ENCODE measurements around the gene LBH.
"Not testable (repeated sequence)": the region's sequence is repeated elsewhere in the genome, so short reads cannot be mapped to it uniquely, and the experiment has no call there.

LBH gene

DNA sequence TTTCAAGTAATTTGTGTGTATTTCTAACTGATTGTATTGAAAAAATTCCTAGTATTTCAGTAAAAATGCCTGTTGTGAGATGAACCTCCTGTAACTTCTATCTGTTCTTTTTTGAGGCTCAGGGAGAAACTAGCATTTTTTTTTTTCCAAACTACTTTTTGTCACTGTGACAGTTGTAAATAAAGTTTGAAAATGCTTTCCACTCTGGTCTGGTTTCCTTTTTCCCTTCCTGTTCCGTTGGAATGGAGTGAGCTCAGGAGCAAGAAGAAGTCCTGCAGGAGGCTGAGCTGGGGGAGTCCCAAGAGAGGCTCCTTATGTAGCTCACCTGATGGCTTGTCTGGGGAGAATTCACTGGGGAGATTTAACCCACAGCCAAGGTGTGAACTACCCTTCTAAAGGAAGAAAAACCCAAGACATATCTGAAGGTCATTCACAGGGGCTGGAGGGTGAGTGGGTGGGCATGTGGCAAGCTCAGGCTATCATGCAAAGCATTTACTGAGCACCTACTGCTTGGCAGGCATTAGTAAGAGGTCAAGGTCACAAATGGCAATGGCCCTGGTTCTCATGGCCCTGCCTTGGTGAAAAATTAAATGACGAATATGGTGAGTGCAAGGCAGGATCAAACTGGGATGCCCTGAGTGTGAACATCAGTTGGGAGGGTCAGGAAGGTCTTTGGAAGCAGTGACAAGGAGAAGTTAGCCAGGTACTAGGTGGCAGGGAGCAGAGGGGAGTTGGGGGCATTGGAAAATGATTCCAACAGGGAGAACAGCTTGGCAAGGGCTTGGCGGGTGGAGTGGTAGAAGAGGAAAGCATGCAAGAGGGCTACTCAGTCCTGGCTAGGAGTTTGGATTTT is 28.7 kb downstream of the LBH start:
- no peak for DNase-seq

DNA sequence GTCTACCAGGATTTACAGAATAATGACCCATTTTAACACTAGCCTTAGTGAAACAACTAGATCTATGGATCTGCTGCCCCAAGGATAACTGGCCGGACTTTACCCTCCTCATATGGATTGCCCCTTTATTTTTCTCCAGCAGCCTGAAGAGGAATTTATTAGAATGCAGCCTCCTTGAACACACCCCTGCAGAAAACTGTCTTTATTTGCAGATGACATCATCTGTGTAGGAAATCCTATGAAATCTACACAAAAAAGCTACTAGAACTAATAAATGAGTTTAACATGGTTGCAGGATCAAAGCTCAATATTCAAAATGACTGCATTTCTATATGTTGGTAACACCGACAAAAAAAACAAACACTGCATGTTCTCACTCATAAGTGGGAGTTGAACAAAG is 29.6 kb downstream of the LBH start:
- DNase-seq: no peak

DNA sequence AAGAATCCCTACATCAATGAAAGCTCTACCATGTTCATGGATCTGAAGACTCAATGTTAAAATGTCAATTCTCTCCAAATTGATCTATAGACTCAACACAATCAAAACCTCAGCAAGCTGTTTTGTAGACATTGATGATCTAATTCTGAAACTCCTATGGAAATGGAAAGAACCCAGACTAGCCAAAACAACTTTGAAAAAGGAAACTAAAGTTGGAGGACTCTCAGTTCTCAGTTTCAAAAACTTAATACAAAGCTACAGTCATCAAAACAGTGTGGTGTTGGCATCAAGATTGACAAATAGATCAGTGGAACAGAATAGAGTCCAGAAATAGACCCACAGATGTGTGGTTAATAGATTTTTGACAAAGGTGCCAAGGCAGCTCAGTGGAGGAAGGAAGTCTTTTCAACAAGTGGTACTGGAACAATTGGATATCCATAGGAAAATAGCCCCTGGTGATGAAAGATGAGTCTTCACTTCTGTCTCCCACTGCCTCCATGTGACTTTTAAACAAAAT is 30.4 kb downstream of the LBH start:
- no peak for DNase-seq

DNA sequence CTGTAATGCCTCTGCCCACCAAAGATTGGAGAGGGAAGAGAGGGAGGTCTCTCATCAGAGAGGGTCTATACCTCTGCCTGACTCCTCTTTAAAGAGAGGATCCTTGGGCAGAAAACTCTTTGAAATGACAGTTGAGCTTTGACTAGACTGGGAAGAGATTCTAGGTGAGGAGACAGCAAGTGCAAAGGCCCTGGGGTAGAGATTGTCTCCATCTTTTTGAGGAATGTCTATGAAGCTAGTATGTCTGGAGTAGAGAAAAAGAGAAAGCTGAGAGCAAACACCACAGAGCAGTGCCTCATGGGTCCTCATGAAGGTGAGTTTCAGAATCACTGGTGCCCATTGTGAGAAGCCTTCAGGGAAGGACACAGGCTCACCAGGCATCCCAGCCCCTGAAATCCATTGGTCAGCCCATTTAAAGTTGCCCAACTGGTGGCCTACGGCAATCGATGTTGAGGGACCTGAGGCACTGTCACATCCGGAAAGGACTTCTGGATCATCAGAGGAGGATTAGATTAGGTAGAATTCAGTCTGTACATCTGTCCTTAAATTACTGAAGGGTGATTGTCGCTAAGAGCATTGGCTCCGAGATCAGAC is 31.5 kb downstream of the LBH start:
- DNase-seq: no peak

DNA sequence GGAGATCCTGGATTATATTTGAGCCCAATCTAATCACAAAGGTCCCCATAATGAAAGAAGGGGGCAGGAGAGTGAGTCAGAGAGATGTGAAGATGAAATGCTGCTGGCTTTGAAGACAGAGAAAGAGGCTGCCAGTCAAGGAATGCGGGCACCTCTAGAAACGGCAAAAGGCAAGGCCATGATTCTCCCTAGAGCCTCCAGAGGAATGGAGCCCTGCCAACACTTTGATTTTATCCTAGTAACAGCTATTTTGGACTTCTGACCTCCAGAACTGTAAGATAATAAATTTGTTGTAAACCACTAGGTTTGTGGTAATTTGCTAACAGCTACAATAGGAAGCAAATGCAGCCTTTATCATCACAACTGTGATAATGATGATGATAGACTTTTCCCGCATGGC is 32.9 kb downstream of the LBH start:
- DNase-seq: no peak

DNA sequence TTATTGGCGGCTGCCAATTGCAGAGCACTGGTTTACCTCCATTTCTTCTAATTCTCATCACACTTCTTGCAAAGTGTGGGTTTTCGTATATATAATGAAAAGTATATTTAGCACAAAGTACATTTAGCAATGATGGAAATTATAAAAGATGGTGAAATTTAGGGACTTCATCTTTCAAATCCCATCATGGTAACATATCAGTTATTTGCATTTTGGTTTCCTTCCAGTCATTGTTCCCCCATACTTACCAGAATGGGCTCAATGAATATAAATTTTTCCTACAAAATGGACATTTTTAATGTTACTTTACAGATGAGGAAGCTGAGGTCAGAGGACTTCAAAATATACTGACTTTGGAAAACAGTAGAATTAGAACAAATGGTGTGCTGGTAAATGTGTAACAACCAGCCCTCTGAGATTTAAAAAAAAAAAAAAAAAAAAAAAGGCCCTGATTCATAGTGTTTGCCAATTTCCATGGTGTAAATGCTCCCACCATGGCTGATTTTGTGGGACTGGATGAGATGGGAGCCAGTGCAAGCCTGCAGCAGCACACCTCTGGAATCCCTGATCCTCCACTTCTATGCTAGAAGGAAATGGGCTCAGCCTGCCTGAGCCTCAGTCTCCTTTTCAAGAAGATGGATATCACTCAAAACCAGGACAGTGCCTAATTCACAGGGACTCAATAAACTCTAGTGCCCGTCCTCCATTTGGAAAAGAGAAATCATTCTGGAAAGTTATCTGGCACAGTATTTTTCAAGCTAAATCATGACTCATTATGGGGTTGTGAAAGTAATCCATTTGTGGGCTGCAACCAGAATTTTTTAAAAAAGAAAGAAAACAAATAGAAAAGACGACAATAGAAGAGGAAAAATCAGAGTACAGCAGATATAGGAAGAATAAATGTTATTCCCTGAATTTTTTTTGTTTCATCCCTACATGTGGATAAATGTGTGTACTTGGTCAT is 34.0 kb downstream of the LBH start:
- DNase-seq: no peak

DNA sequence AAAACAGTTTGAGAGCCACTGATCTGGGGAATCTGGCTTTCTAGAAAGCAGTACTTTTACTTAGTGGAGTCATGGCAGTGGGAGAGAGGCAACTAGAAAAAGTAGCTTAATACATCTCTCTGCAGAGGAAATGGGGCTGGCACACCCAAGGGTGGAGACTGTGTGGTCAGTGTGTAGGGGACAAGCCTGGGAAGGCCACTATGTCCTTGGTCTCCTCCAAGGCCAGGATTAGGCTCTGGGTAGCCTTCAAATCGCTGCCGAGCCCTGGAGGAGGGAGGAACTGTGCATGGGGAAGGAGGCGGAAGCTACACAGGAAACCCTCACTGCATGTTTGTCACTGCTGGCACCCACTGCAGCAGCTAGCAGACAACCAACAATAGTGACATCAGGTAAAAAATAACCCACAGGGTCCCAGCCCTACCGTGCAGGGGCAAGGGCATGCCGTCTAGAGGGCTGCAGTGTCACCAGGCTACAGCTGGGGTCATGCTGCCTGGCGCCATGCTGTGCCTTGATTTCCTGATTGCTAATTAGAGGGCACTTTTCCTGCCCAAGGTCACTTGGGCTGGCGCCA is 34.8 kb downstream of the LBH start:
- no peak for DNase-seq

DNA sequence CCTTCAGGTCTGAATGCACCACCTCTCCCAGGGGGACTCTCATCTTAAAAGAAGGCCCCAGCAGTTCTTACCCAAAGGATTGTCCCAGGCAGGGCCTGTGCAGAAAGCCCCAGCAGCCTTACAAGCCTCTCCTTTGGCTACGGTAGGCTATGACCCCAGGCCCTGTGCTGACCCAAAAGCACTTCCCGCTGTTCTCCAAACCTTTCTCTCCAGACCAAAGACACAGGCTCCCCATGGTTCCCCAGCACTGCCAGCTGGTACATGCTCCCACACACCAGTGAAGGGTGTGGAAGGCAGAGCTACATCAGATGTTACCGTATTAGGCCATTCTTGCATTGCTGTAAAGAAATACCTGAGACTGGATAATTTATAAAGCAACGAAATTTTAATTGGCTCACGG is 35.4 kb downstream of the LBH start:
- DNase-seq: no peak

DNA sequence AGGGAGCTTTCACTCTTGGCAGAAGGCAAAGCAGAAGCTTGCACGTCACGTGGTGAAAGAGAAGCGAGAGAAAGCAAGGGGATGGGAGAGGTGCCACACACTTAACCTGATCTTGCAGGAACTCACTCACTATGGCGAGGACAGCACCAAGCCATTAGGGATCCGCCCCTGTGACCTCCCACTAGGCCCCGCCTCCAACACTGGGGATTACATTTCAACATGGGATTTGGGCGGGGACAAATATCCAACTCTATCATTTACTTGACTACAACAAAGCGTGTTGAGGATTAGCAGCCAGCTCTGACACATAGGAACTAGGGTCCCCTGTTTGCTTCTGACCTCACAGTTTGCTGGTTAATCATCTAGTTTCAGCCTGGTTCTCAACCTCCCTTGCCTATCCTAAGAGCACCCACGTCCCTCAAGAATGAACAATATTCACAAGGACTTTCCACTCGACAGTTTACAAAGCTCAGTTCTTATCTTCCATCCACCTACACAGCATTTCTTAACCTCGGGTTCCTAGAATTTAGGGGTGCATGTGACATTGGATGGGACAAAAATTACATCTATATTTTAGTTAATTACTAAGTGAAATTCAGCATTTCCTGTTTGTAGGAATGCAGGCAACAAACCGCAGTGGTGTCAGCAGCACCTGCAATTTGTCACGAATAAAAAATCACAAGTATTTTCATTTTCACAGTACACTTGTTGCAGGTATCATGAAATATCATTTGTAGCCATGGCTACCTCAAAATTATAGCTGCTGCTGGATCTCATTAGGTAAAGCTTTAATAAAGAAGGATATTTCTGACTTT is 36.0 kb downstream of the LBH start:
- DNase-seq: no peak

DNA sequence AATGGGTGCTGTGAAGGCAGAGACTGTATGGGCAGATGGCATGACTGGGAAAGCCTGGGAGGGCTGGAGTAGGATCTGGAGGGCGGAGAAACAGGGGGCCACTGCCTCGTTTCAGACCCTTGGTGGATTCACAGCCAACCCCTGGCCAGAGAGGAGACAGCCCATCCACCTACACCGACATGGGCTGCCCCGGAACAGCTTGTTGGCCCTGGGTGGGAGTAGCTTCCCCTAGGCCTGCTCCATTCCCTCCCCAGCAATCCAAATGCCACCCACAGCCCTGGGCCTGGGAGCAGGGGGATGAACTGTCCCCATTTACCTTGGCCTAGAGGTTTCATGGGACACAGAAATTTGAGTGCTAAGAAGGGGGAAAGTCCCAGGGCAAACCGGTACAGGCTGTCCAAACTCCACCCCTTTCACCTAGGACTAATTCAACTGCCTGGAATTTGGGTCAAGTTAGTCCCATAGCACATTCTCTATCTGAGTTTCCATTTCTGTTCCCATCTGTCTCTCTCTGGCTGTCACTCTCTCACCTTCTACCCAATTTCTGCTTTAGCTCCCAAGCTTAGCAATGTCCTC is 37.0 kb downstream of the LBH start:
- no peak for DNase-seq

DNA sequence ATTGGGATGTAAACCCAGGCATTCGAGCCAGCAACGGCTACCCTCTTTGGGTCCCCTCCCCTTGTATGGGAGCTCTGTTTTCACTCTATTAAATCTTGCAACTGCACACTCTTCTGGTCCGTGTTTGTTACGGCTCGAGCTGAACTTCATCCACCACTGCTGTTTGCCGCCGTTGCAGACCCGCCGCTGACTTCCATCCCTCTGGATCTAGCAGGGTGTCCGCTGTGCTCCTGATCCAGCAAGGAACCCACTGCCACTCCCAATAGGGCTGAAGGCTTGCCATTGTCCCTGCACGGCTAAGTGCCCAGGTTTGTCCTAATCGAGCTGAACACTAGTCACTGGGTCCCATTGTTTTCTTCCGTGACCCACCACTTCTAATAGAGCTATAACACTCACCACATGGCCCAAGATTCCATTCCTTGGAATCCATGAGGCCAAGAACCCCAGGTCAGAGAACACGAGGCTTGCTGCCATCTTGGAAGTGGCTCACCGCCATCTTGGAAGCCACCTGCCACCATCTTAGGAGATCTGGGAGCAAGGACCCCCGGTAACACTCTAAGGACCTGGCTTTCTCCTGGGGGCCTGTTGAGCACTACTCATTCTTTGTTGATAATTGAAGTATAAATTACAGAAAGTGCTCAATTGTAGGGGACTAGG is 37.9 kb downstream of the LBH start:
- DNase-seq: not testable (repeated sequence)

DNA sequence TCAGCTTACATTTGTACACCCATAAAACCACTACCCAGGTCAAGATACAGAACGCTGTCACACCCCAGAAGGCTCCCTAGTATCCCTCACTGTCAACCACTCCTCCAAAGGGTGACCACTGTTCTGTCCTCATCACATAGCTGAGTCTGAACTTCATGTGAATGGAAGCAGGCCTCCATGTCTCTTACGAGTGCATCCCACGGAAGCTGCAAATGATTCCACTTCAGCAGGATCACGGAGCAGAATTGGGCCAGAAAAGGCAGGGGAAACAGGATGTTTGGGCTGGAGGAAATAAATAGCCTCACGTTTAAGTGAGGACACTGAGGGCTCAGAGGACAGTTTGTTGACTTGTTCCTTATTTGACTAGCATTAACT is 38.4 kb downstream of the LBH start:
- no peak for DNase-seq

DNA sequence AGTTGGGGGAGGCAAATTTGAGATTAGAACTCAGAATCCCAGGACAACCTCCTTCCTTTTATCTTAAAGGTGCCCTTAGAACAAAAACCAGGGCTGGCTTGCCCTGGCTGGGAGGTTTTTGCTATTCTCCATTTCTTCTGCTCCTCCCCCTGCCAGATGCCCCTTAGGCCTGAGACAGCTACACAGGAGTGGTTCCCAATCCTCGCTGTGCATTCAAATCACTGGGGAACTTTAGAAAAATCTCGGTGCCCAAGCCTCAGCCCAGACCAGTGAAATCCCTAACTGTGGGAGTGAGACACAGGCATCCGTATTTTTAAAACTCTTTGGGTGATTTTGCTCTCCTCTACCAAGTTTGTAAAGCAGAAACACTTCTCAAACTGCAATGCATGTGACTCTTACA is 38.8 kb downstream of the LBH start:
- no peak for DNase-seq

DNA sequence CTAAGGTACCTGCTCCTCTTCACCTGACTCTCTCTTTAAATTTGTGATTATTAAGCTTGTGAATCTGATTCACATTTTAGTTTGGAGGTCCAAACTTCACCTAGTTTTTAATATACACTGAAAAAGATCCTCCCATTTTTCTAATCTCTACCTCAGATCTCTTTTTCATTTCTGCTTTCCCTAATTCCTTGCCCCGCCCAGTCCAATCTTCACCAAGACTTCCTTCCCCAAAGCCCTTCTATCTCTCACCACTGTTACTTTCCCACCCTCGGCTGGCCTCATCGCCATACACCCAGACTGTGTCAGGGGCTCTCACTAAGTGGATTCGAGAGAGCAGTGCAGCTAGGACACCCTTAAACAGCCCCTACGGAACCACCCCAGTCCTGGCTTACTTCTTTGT is 40.0 kb downstream of the LBH start:
- DNase-seq: no peak

DNA sequence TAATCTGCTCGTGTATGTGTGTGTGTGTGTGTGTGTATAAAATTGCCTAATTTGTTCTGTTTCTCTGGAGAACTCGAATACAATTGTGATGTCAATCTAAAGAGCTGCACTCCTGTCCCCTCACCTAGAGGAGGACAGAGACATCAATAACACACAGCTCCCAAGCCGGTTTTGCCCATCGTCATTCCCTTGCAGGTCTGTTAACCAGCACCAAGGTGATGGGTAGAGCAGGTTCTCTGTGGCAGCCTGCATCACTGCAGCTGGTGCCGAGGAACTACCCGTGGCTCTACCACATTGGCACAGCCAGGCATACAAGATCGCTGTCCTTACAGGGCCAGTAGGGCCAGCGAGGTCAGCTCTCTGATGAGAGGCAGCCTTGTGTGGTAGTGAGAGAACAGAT is 41.0 kb downstream of the LBH start:
- DNase-seq: no peak

DNA sequence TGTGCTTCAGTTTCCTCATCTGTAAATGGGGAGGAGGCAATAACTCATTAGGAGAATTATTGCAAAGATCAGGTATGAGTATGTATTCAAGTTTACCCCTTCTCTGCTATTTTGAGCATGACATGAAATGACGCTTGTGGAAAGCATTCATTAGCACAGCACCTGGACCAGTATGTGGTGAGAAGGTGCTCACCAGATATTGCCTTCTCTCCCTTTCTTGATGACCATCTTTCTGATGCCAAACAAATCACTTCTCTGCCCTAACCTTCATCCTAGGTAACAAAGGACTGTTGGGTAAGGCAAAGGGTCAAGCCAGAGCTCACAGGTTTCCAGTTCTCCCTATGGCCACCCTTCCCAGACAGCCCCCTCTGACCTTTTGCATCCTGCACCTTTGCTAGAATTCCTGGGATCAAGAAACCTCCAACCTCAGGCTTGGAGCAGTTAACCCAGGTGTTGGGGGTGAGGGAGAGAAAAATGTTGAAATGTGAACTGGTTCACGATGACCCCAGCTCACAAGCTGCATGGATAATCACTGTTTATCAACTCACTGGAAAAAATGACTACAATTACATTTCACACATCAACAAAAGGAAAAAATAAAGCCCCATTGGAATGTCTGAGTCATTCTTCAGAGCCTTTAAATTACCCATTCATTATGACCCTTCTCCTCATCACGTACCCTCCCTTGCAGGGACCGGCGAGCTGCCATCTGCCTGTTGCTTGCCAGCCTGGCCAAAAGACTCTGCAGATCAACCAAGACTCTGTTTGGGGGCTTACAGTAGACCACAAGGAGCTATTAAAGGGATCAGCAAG is 41.6 kb downstream of the LBH start:
- DNase-seq: no peak

DNA sequence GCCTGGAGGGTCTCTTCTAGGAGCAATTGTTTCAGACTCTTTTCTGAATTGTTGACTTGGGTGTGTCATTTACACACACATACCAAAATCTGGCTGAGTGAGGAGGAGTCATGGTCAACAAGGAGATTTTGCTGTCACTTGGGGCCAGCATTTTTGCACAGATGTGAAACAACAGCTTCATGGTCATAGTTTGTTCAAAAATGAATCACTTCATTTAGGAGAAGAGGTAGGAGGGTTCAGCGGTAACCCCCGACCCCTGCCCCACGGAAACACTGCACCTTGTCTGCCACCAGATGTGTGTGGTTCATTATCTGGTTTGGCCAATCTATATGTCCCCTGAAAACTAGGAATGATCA is 42.2 kb downstream of the LBH start:
- no peak for DNase-seq

DNA sequence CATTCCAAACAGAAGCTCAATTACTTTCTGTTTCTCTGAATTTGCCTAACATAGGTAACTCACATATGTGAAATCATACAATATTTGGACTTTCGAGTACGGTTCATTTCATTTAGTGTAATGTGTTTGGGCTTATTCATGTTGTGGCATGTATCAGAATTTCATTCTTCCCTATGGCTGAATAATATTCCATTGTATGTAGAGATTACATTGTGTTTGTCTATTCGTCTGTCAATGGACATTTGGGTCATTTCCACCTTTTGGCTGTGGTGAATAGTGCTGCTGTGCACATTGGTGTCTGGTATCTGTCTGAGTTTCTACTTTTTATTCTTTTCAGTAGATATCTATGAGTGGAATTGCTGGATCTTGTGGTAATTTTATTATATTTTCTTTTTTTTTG is 43.9 kb downstream of the LBH start:
- DNase-seq: no peak

DNA sequence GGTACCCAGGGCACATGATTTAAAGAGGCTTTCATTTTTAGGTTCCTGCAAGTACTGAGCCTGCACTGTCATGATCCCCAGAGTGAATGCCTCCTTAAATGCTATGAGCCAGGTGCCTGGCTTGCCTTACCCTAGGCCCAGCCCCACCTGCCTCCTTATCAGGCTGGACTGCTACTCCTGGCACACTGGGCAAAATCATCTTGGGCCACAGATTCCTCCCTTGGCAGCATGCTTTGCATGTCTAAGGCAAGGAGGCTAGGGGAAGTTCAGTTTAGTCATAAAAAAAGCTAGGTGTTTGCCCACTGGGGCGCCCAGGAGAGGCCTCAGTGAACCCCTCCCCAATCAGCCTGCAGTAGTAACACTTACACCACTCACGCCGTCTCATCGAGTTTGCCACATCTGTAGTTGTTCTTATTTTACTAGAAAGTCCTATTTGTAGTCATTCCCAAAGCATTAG is 45.1 kb downstream of the LBH start:
- no peak for DNase-seq

DNA sequence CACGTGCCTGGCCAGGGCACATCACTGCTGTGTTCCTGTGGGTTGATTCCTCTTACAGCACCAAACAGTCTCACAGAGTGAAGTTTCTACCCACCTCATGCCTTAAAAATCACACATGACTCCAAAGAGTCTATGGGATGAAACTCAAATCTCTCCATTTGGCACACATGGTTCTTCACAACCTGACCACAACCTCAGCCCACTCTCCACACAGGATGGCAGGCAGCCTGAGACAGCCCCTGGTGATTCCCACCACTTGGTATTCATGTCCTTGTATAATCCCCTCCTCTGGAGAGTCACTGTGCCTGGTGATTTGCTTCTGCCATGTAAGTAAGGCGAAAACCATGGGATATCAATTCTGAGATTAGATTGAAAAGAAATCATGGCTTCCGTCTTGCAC is 46.2 kb downstream of the LBH start:
- DNase-seq: no peak

All from NK-92 treated with Interleukin-12 subunit alpha and Interleukin-12 subunit beta, amount 100 ng/mL, for 24 hours (cell line).